Trophoblast cell (in vitro differentiated cells and primary cell): ENCODE data around the gene NDUFAF5.
"Not testable (repeated sequence)": the region's sequence is repeated elsewhere in the genome, so short reads cannot be mapped to it uniquely, and the experiment has no call there.

Source experiments
- DNase-seq, 2 donors: peaks; one replicate each; pipeline ENCODE4 v3.0.0-alpha.2; 2016
- H2AFZ ChIP-seq: 2 replicates; pipeline ENCODE4 v1.6.1; 2013; ENCODE audit warnings: low read length, moderate library complexity, mild to moderate bottlenecking; ENCODE audit not compliant: insufficient read depth, poor library complexity
- H2AK5ac ChIP-seq: 2 replicates; pipeline ENCODE4 v1.6.1; 2013; ENCODE audit warnings: mild to moderate bottlenecking, low read length
- H2BK120ac ChIP-seq: 2 replicates; pipeline ENCODE4 v1.6.1; 2013; ENCODE audit warnings: low read length, mild to moderate bottlenecking, moderate library complexity; ENCODE audit not compliant: insufficient read depth, poor library complexity
- H2BK12ac ChIP-seq: 2 replicates; pipeline ENCODE4 v1.6.1; 2013; ENCODE audit warnings: mild to moderate bottlenecking, low read length, moderate library complexity
- H2BK5ac ChIP-seq: 2 replicates; pipeline ENCODE4 v1.6.1; 2013; ENCODE audit warnings: low read length, low read depth, moderate library complexity, mild to moderate bottlenecking; ENCODE audit not compliant: poor library complexity
- H3K14ac ChIP-seq: 2 replicates; pipeline ENCODE4 v1.6.1; 2013; ENCODE audit warnings: mild to moderate bottlenecking, low read length
- H3K18ac ChIP-seq: 2 replicates; pipeline ENCODE4 v1.6.1; 2013; ENCODE audit warnings: mild to moderate bottlenecking, low read length
- H3K23ac ChIP-seq: 2 replicates; pipeline ENCODE4 v1.6.1; 2013; ENCODE audit warnings: low read length
- H3K27ac ChIP-seq: 2 replicates; pipeline ENCODE4 v1.5.1; 2013; ENCODE audit warnings: low read depth, mild to moderate bottlenecking, inconsistent platforms, low read length, moderate library complexity
- H3K27me3 ChIP-seq: 2 replicates; pipeline ENCODE4 v1.6.1; 2013; ENCODE audit warnings: inconsistent platforms, mild to moderate bottlenecking, low read length, moderate library complexity; ENCODE audit not compliant: insufficient read depth
- H3K36me3 ChIP-seq, 2 experiments: 1 replicate in 1 of 2; 2 replicates in 1 of 2; pipeline ENCODE4 v1.6.1; 2013; ENCODE audit warnings: low read length in 2 of 2, mild to moderate bottlenecking in 2 of 2, moderate library complexity in 1 of 2; ENCODE audit not compliant: insufficient read depth in 2 of 2, control insufficient read depth in 1 of 2
- H3K4ac ChIP-seq: 2 replicates; pipeline ENCODE4 v1.6.1; 2013; ENCODE audit warnings: low read depth, mild to moderate bottlenecking, low read length, moderate library complexity
- H3K4me1 ChIP-seq, 2 experiments: 1 replicate in 1 of 2; 2 replicates in 1 of 2; pipeline ENCODE4 v1.6.1; 2013; ENCODE audit warnings: low read length in 2 of 2, mild to moderate bottlenecking in 2 of 2, moderate library complexity in 1 of 2; ENCODE audit not compliant: insufficient read depth in 2 of 2, control insufficient read depth in 1 of 2
- H3K4me2 ChIP-seq: 2 replicates; pipeline ENCODE4 v1.6.1; 2013; ENCODE audit warnings: inconsistent platforms, mild to moderate bottlenecking, low read length, moderate library complexity
- H3K4me3 ChIP-seq: 2 replicates; pipeline ENCODE4 v1.5.1; 2013; ENCODE audit warnings: mild to moderate bottlenecking, low read depth, low read length, inconsistent platforms
- H3K79me1 ChIP-seq: one replicate; pipeline ENCODE4 v1.6.1; 2013; ENCODE audit warnings: low read length
- H3K79me2 ChIP-seq: 2 replicates; pipeline ENCODE4 v1.6.1; 2013; ENCODE audit warnings: low read length, mild to moderate bottlenecking; ENCODE audit not compliant: control insufficient read depth, insufficient read depth, poor library complexity
- H3K9ac ChIP-seq: 2 replicates; pipeline ENCODE4 v1.6.1; 2013; ENCODE audit warnings: mild to moderate bottlenecking, low read length
- H3K9me3 ChIP-seq: 2 replicates; pipeline ENCODE4 v1.6.1; 2013; ENCODE audit warnings: low read depth, mild to moderate bottlenecking, control low read depth, inconsistent platforms, low read length; ENCODE audit not compliant: insufficient read depth
- H4K12ac ChIP-seq: 2 replicates; pipeline ENCODE4 v1.6.1; 2013; ENCODE audit warnings: low read depth, mild to moderate bottlenecking, low read length, moderate library complexity
- H4K8ac ChIP-seq: 2 replicates; pipeline ENCODE4 v1.6.1; 2013; ENCODE audit warnings: low read depth, mild to moderate bottlenecking, low read length, moderate library complexity
- H4K91ac ChIP-seq: one replicate; pipeline ENCODE4 v1.6.1; 2013; ENCODE audit warnings: low read depth, mild to moderate bottlenecking, low read length, moderate library complexity
- WGBS: extraction: QIAGEN DNeasy Blood & Tissue Kit; methylation state at CpG from one replicate; pipeline ENCODE4 v1.1.7; 2013; ENCODE audit warnings: missing lambda C conversion rate; ENCODE audit not compliant: insufficient read length, insufficient coverage; ENCODE audit errors: extremely low coverage; 5-methylcytosine and 5-hydroxymethylcytosine counted together

NDUFAF5 gene

DNA sequence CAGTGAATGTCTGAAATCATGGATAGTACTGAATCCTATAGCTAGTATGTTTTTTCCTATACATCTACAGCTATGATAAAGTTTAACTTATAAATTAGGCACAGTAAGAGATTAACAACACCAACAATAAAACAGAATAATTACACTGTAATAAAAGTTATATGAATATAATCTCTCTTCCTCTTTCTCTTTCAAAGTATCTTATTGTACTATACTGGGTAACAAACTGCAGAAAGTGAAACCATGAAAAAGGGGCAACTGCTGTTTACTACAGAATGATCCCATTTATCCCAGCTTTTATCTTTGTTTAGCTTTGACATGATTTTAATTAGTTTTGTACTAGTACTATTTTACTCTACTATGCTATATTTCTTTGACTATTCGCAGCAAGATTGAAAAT, 25.9 kb upstream of the NDUFAF5 start:
- H4K8ac ChIP-seq = no peak overlapping the region
- no peaks in the 10 kb centered on the region for H3K27me3 ChIP-seq
- H3K9me3 ChIP-seq = no peaks in the 10 kb centered on the region
- H3K79me1 ChIP-seq = no peaks in the 10 kb centered on the region
- no peak overlapping the region for H3K14ac ChIP-seq
- no peak overlapping the region for H2AFZ ChIP-seq
- H3K4me1 ChIP-seq = no peaks in the 10 kb centered on the region
- no peak overlapping the region for H3K27ac ChIP-seq
- no peak overlapping the region for H4K91ac ChIP-seq
- no peak overlapping the region for H3K23ac ChIP-seq
- H3K4me3 ChIP-seq = no peak overlapping the region
- H2BK12ac ChIP-seq = no peak overlapping the region
- no peak overlapping the region for H3K4me2 ChIP-seq
- no peak overlapping the region for H2BK5ac ChIP-seq
- no peak overlapping the region for H3K9ac ChIP-seq
- H3K18ac ChIP-seq = no peak overlapping the region
- no peaks in the 10 kb centered on the region for H3K79me2 ChIP-seq
- H4K12ac ChIP-seq = no peak overlapping the region
- DNase-seq = no peak
- peaks cover 3 to 6% of the 10 kb centered on the region in 2 experiments for H3K36me3 ChIP-seq
- H2AK5ac ChIP-seq = no peak overlapping the region
- no peak overlapping the region for H2BK120ac ChIP-seq
- WGBS = no CpG with 5 or more reads among the region's 1 CpG
- H3K4ac ChIP-seq = no peak overlapping the region

DNA sequence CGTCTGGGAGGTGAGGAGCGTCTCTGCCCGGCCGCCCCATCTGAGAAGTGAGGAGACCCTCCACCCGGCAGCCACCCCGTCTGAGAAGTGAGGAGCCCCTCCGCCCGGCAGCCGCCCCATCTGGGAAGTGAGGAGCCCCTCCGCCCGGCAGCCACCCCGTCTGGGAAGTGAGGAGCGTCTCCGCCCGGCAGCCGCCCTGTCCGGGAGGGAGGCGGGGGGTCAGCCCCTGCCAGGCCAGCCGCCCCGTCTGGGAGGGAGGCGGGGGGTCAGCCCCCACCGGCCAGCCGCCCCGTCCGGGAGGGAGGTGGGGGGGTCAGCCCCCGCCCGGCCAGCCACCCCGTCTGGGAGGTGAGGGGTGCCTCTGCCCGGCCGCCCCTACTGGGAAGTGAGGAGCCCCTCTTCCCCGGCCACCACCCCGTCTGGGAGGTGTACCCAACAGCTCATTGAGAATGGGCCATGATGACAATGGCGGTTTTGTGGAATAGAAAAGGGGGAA, 24.3 kb upstream of the NDUFAF5 start:
- H4K91ac ChIP-seq, H3K79me2 ChIP-seq, H2BK5ac ChIP-seq, H2AK5ac ChIP-seq, H3K36me3 ChIP-seq, H4K8ac ChIP-seq, H3K23ac ChIP-seq, H3K14ac ChIP-seq, H3K9me3 ChIP-seq, H3K4ac ChIP-seq, H2BK120ac ChIP-seq, H3K18ac ChIP-seq, H3K4me2 ChIP-seq, H2BK12ac ChIP-seq, H3K9ac ChIP-seq, H3K4me1 ChIP-seq, DNase-seq, H4K12ac ChIP-seq, H3K4me3 ChIP-seq, H3K27ac ChIP-seq, H2AFZ ChIP-seq, H3K27me3 ChIP-seq, H3K79me1 ChIP-seq: not testable (repeated sequence)
- no CpG with 5 or more reads among the region's 33 CpGs for WGBS

DNA sequence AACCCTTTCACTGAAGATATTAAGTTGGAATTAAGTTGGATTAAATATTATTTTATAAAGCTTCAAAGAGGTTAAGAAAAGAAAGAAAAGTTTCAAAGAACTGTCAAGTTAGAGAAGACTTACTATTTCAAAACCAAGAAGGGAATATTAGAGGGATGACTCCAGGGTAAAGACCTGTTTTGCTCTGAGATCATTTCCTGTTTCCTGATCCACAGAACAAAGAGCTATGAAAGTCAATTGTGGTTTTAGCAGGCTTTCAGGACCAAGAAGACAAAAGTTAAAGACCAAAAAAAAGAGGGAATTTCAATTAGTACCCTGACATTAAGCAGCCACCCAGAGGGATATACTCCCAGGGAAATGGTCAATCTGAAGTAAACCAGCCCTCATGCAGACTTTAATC, 19.5 kb upstream of the NDUFAF5 start:
- Histone ChIP-seq H3K27me3 (no peaks in the 10 kb centered on the region), H3K79me2 (no peaks in the 10 kb centered on the region), H3K36me3 (peaks cover 17 to 20% of the 10 kb centered on the region in 2 experiments), H3K9me3 (no peaks in the 10 kb centered on the region), H2AK5ac (no peak overlapping the region), H3K14ac (no peak overlapping the region), H3K79me1 (peaks cover 2% of the 10 kb centered on the region), H3K9ac (no peak overlapping the region), H3K27ac (no peak overlapping the region), H3K4me2 (no peak overlapping the region), H2AFZ (no peak overlapping the region), H2BK12ac (no peak overlapping the region), H2BK120ac (no peak overlapping the region), H4K8ac (no peak overlapping the region), H2BK5ac (no peak overlapping the region), H4K12ac (no peak overlapping the region), H4K91ac (no peak overlapping the region), H3K4ac (no peak overlapping the region), H3K18ac (no peak overlapping the region), H3K23ac (no peak overlapping the region), H3K4me1 (no peaks in the 10 kb centered on the region), H3K4me3 (no peak overlapping the region)
- DNase-seq = no peak

DNA sequence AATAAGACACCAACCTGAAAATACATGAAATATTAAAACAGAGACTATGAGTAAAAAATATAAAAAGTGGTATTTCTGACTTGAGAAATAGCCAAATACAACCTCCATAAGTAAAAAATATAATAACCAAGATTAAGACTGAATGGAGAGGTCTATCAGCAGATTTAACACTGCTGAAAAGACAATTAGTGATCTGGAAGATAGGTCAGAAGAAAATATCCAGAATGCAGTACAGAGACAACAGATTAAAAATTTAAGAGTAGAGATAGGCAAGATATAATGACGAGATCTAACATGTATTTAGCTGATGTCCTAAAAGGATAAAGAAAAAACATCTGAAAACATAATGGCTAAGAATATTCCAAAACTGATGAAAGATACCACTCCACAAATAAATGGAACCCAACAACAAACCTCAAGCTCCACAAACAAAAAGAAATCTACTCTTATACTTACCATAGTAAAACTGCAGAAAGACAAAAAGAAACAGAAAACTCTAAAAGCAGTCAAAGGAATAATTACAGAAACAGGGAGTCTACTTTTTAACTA, 18.9 kb upstream of the NDUFAF5 start:
- no peak for DNase-seq
- no peak overlapping the region for H4K8ac ChIP-seq
- no peak overlapping the region for H4K12ac ChIP-seq
- H3K79me1 ChIP-seq = peaks cover 2% of the 10 kb centered on the region
- no peak overlapping the region for H4K91ac ChIP-seq
- no peak overlapping the region for H2BK5ac ChIP-seq
- H3K27me3 ChIP-seq = no peaks in the 10 kb centered on the region
- H3K9ac ChIP-seq = no peak overlapping the region
- H3K36me3 ChIP-seq = peaks cover 19% of the 10 kb centered on the region in 2 experiments
- no peaks in the 10 kb centered on the region for H3K9me3 ChIP-seq
- no peaks in the 10 kb centered on the region for H3K4me1 ChIP-seq
- H3K23ac ChIP-seq = no peak overlapping the region
- H3K14ac ChIP-seq = no peak overlapping the region
- H3K4me3 ChIP-seq = no peak overlapping the region
- no peak overlapping the region for H2AFZ ChIP-seq
- H2AK5ac ChIP-seq = no peak overlapping the region
- H3K4ac ChIP-seq = no peak overlapping the region
- no peak overlapping the region for H3K18ac ChIP-seq
- no peak overlapping the region for H3K4me2 ChIP-seq
- H2BK12ac ChIP-seq = no peak overlapping the region
- WGBS = no CpG with 5 or more reads among the region's 1 CpG
- H3K27ac ChIP-seq = no peak overlapping the region
- H3K79me2 ChIP-seq = no peaks in the 10 kb centered on the region
- no peak overlapping the region for H2BK120ac ChIP-seq
